Prostate gland (tissue), 2 donors: Measurements from ENCODE around the gene GALNT7.

Source experiments
- CTCF ChIP-seq, 4 experiments: fragments of 200-600 bp in 2 of 4; fragments of 450-650 bp in 2 of 4; sonication (generic) in 2 of 4; IDR thresholded peaks; 1 replicate in 3 of 4; 2 replicates in 1 of 4; pipeline ENCODE4 v1.5.1; 2016 to 2019; ENCODE audit warnings: antibody characterized with exemption in 4 of 4, mild to moderate bottlenecking in 2 of 4, moderate library complexity in 2 of 4
- POLR2AphosphoS5 ChIP-seq: sonication (generic); formaldehyde crosslinking; IDR thresholded peaks from one replicate; pipeline ENCODE4 v1.6.1; 2017; ENCODE audit warnings: antibody characterized with exemption

GRCh38 chr4:173146456-173146855 lies 22.2 kb upstream of the GALNT7 start:
- TF ChIP-seq CTCF (IDR thresholded peaks at IDR 0.05) (no peak), POLR2AphosphoS5 (no peak)
